ENCODE results near the gene CAPRIN2.

DNA sequence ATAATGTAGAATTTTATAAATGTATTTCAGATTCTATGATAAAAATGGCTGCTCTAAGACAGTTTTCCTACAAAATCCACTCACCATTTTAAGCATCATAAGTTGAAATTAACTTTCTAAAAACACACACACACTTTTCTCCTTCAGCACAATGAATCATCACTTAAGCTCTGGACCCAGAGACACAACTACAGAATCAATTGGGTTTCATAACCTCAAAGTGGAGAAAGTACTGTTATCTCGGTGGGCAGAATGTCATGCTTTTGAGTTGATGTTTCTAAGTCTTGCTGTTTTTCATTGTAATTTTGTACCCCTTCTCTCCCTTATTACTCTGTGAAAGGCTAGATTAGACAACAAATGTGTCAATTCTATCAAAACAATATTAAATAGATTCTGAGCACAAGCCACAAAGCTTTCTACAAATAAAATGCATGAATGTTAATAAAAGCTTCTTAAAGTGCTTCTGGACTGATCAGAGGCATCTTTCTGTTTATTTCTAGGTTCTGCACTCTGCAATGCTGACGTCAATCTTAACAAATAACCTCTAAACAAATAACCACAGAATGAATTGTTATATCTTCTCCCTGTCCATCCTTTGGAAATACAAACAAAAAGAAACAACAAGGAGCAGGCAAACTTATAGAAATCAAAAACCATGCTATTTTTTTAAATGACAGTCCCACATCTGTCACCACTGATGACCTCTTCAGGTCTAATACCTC is 67.3 kb downstream of the CAPRIN2 start:
- TF ChIP-seq, protein P1, sequence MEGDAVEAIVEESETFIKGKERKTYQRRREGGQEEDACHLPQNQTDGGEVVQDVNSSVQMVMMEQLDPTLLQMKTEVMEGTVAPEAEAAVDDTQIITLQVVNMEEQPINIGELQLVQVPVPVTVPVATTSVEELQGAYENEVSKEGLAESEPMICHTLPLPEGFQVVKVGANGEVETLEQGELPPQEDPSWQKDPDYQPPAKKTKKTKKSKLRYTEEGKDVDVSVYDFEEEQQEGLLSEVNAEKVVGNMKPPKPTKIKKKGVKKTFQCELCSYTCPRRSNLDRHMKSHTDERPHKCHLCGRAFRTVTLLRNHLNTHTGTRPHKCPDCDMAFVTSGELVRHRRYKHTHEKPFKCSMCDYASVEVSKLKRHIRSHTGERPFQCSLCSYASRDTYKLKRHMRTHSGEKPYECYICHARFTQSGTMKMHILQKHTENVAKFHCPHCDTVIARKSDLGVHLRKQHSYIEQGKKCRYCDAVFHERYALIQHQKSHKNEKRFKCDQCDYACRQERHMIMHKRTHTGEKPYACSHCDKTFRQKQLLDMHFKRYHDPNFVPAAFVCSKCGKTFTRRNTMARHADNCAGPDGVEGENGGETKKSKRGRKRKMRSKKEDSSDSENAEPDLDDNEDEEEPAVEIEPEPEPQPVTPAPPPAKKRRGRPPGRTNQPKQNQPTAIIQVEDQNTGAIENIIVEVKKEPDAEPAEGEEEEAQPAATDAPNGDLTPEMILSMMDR (conservative IDR thresholded peaks at IDR 0.05), result no peak
- no peak for TF ChIP-seq ZFX (IDR thresholded peaks at IDR 0.05)

Measured in C4-2B (cell line).